ENCODE data around the gene FHAD1.
"Not testable (repeated sequence)": the region's sequence is repeated elsewhere in the genome, so short reads cannot be mapped to it uniquely, and the experiment has no call there.

The FHAD1 gene

GRCh38 chr1:15371610-15372545 is 124.9 kb downstream of the FHAD1 start:
- Histone ChIP-seq H4K20me1 (no peaks in the 10 kb centered on the region; a peak in 2 of 22 replicates), H3K9ac (no peak overlapping the region), H3K4me1 (peaks cover 0 to 18% (median 10%) of the 10 kb centered on the region in 10 experiments; a peak in 13 of 20 replicates), H3K27me3 (no peaks in the 10 kb centered on the region), H3K4me3 (no peak overlapping the region), H3K4me2 (peak overlapping the region in 8 of 11 experiments; percentile 5 to 48 (median 32); a peak in 11 of 22 replicates), H3K27ac (no peak overlapping the region), H3K36me3 (no peaks in the 10 kb centered on the region), H3K9me3 (replicated peaks in 1 of 11) (no peaks in the 10 kb centered on the region)
- no peak for TF ChIP-seq Cebpa-rat (IDR thresholded peaks at IDR 0.05)

- H3K27ac ChIP-seq = no peak overlapping the region
- no peak for TF ChIP-seq Cebpa-rat (IDR thresholded peaks at IDR 0.05)
- peaks cover 0 to 4% (median 0%) of the 10 kb centered on the region in 11 experiments; a peak in 1 of 22 replicates for H4K20me1 ChIP-seq
- no peak overlapping the region for H3K4me3 ChIP-seq
- H3K4me2 ChIP-seq = no peak overlapping the region
- 0 out of 22 replicates have a peak, but pooled peaks cover 0 to 1% (median 0%) of the 10 kb centered on the region in 11 experiments for H3K27me3 ChIP-seq
- H3K9me3 ChIP-seq (replicated peaks in 1 of 11) = no peaks in the 10 kb centered on the region
- no peak overlapping the region for H3K9ac ChIP-seq
- no peaks in the 10 kb centered on the region for H3K36me3 ChIP-seq
- H3K4me1 ChIP-seq = peaks cover 0 to 3% (median under 1%) of the 10 kb centered on the region in 10 experiments; a peak in 10 of 20 replicates
Observed at GRCh38 chr1:15378729-15379128, 131.7 kb downstream of the FHAD1 start.

GRCh38 chr1:15379151-15379550 is 132.1 kb downstream of the FHAD1 start:
- H3K4me1 ChIP-seq; H3K9ac ChIP-seq; H4K20me1 ChIP-seq; H3K4me3 ChIP-seq; H3K27ac ChIP-seq; H3K9me3 ChIP-seq (replicated peaks in 1 of 11); H3K36me3 ChIP-seq; H3K4me2 ChIP-seq; H3K27me3 ChIP-seq: not testable (repeated sequence)

GRCh38 chr1:15380601-15381508 is 133.8 kb downstream of the FHAD1 start:
- peaks cover 11 to 23% (median 21%) of the 10 kb centered on the region in 10 experiments for H3K4me1 ChIP-seq
- no peak for TF ChIP-seq Cebpa-rat (IDR thresholded peaks at IDR 0.05)
- peaks cover 0 to 4% (median 0%) of the 10 kb centered on the region in 11 experiments; a peak in 1 of 22 replicates for H4K20me1 ChIP-seq
- H3K4me2 ChIP-seq = no peak overlapping the region
- H3K9me3 ChIP-seq (replicated peaks in 1 of 11) = no peaks in the 10 kb centered on the region
- no peak overlapping the region for H3K4me3 ChIP-seq
- H3K27me3 ChIP-seq = 0 out of 22 replicates have a peak, but pooled peaks cover 0 to 6% (median 0%) of the 10 kb centered on the region in 11 experiments
- H3K9ac ChIP-seq = no peak overlapping the region
- H3K36me3 ChIP-seq = no peaks in the 10 kb centered on the region
- H3K27ac ChIP-seq = no peak overlapping the region

GRCh38 chr1:15381805-15382204 is 134.8 kb downstream of the FHAD1 start:
- peaks cover 21 to 33% (median 30%) of the 10 kb centered on the region in 10 experiments for H3K4me1 ChIP-seq
- H3K27me3 ChIP-seq = 0 out of 22 replicates have a peak, but pooled peaks cover 0 to 6% (median 0%) of the 10 kb centered on the region in 11 experiments
- H3K36me3 ChIP-seq = no peaks in the 10 kb centered on the region
- H3K4me3 ChIP-seq = no peak overlapping the region
- no peak overlapping the region for H3K4me2 ChIP-seq
- peaks cover 0 to 4% (median 0%) of the 10 kb centered on the region in 11 experiments; a peak in 1 of 22 replicates for H4K20me1 ChIP-seq
- no peak overlapping the region for H3K27ac ChIP-seq
- H3K9me3 ChIP-seq (replicated peaks in 1 of 11) = no peaks in the 10 kb centered on the region
- H3K9ac ChIP-seq = no peak overlapping the region
- TF ChIP-seq Cebpa-rat (IDR thresholded peaks at IDR 0.05) = no peak

- H3K4me1 ChIP-seq = peaks cover 24 to 38% (median 34%) of the 10 kb centered on the region in 10 experiments
Observed at GRCh38 chr1:15382601-15383518, 135.8 kb downstream of the FHAD1 start.

GRCh38 chr1:15383810-15384209 is 136.8 kb downstream of the FHAD1 start:
- peak overlapping the region in 6 of 11 experiments; percentile 9 to 64 (median 54); a peak in 9 of 22 replicates for H3K27ac ChIP-seq
- H3K27me3 ChIP-seq = 0 out of 22 replicates have a peak, but pooled peaks cover 0 to 6% (median 0%) of the 10 kb centered on the region in 11 experiments

More at GRCh38 chr1:15382601-15383518, 135.8 kb downstream of the FHAD1 start:
- no peak overlapping the region for H3K4me2 ChIP-seq
- no peak overlapping the region for H3K4me3 ChIP-seq
- H4K20me1 ChIP-seq = peaks cover 0 to 4% (median 0%) of the 10 kb centered on the region in 11 experiments; a peak in 1 of 22 replicates
- H3K27ac ChIP-seq = no peak overlapping the region
- no peak overlapping the region for H3K9ac ChIP-seq
- 0 out of 22 replicates have a peak, but pooled peaks cover 0 to 6% (median 0%) of the 10 kb centered on the region in 11 experiments for H3K27me3 ChIP-seq
- TF ChIP-seq Cebpa-rat (IDR thresholded peaks at IDR 0.05) = no peak
- no peaks in the 10 kb centered on the region for H3K36me3 ChIP-seq
- no peaks in the 10 kb centered on the region for H3K9me3 ChIP-seq (replicated peaks in 1 of 11)

More at GRCh38 chr1:15383810-15384209, 136.8 kb downstream of the FHAD1 start:
- no peak for TF ChIP-seq Cebpa-rat (IDR thresholded peaks at IDR 0.05)
- H3K36me3 ChIP-seq = no peaks in the 10 kb centered on the region
- H3K9me3 ChIP-seq (replicated peaks in 1 of 11) = no peaks in the 10 kb centered on the region
- 0 out of 20 replicates have a peak overlapping the region, but pooled peaks of 1 of the 10 experiments have one; percentile 1 for H3K4me3 ChIP-seq
- peaks cover 24 to 38% (median 34%) of the 10 kb centered on the region in 10 experiments for H3K4me1 ChIP-seq
- peak overlapping the region in 8 of 11 experiments; percentile 29 to 71 (median 56); a peak in 13 of 22 replicates for H3K9ac ChIP-seq
- H4K20me1 ChIP-seq = peaks cover 0 to 4% (median 0%) of the 10 kb centered on the region in 11 experiments; a peak in 1 of 22 replicates
- peak overlapping the region; percentile 73 to 93 (median 80) for H3K4me2 ChIP-seq
